ENCODE results near the gene CXCL8. TPM values are rescaled to one million over a fixed set of nuclear protein-coding genes. Genes with fewer than 3 reads are reported as not detected.
A peak's percentile ranks its signal among the peaks of the same experiment; 100 is the strongest.
"Not testable (repeated sequence)": the region's sequence is repeated elsewhere in the genome, so short reads cannot be mapped to it uniquely, and the experiment has no call there.

Gene CXCL8
- total RNA-seq (2014; rRNA removed) (360 and 477 TPM in 2 replicates), Bru-seq, nascent RNA (percentile 99 among the genes with signal in this experiment), BruChase-seq, experiment 1, labeled RNA remaining after a 6-hour chase (percentile 100 among the genes with signal in this experiment), BruChase-seq, experiment 2, labeled RNA remaining after a 2-hour chase (percentile 99 among the genes with signal in this experiment)
- long read RNA-seq, transcript CXCL8-201 (4 exons, 1,705 nt) = major isoform, 58 of 62 reads
- long read RNA-seq, partial matches to known transcripts = 3 of 62 reads
- long read RNA-seq, other reads (novel, unspliced or antisense) = 1 of 62 reads

- peak; percentile 98 for ATAC-seq
- Histone ChIP-seq H3F3A (ENCODE audit: low read length, unreplicated experiment) (peaks cover 36% of the 10 kb centered on the region), H3K4me3 (ENCODE audit: low read length) (peak within 1 kb of the TSS; percentile 65), H3K4me1 (ENCODE audit: insufficient read depth, low read length) (peaks cover 38% of the 10 kb centered on the region), H2AFZ (ENCODE audit: low read length) (no peak within 1 kb of the TSS), H3K4me2 (ENCODE audit: low read length) (peak within 1 kb of the TSS; percentile 81), H3K9me3 (ENCODE audit: low read length) (no peaks in the 10 kb centered on the region), H3K9me2 (replicated peaks; ENCODE audit: low read length) (no peaks in the 10 kb centered on the region), H4K20me1 (ENCODE audit: low read length) (no peaks in the 10 kb centered on the region; the same call in 1 of the 2 replicates), H3K27me3 (ENCODE audit: low read length) (no peaks in the 10 kb centered on the region), H3K36me3 (ENCODE audit: low read depth, low read length) (peaks cover 13% of the 10 kb centered on the region; the same call in 1 of the 2 replicates), H3K27ac (ENCODE audit: low read length) (peak within 1 kb of the TSS; percentile 93), H3K79me2 (ENCODE audit: low read length) (peaks cover 21% of the 10 kb centered on the region), H3K9ac (ENCODE audit: low read length) (peak within 1 kb of the TSS; percentile 71)
- no peak for TF ChIP-seq EZH2 (IDR thresholded peaks at IDR 0.05; ENCODE audit: low read length, unreplicated experiment)
- no peak for TF ChIP-seq CTCF (conservative IDR thresholded peaks at IDR 0.05; ENCODE audit: low read depth, low read length)
- TF ChIP-seq EZH2phosphoT487 (IDR thresholded peaks at IDR 0.05; ENCODE audit: borderline replicate concordance, low read length) = no peak
- BruUV-seq (replicated peaks) = no TSS peak
- peak; percentile 100 for DNase-seq
- intact Hi-C loops (cut with micrococcal nuclease) = loop anchor here (1.0 to 5.0 kb wide), 2 partner anchors 47 to 63 kb away; no protein-coding TSS in a partner anchor
- ChIA-PET CTCF (interaction anchor here (0.9 kb wide), 1 partner anchor 298 kb away, joined by 5 read pairs; the partner anchor contains the start of gene CXCL3), POLR2A (ENCODE audit: unreplicated experiment) (interaction anchor here (0.7 to 0.9 kb wide), 4 partner anchors 10 to 490 kb away, joined by 3 to 4 read pairs (median 4); no protein-coding TSS in a partner anchor)
Measured at GRCh38 chr4:73740353-73740778, at the start of gene CXCL8. Gene CXCL8 (plus strand): TSS chr4:73740569. CDS start chr4:73740659, 90 bp downstream.

GRCh38 chr4:73691201-73691600 lies 49.2 kb upstream of the CXCL8 start:
- H3K27me3 ChIP-seq (ENCODE audit: low read length); ATAC-seq; BruUV-seq (replicated peaks); H3K36me3 ChIP-seq (ENCODE audit: low read depth, low read length); H4K20me1 ChIP-seq (ENCODE audit: low read length); H3K79me2 ChIP-seq (ENCODE audit: low read length); POLR2A ChIA-PET (ENCODE audit: unreplicated experiment); H3F3A ChIP-seq (ENCODE audit: low read length, unreplicated experiment); CTCF ChIA-PET; H3K9ac ChIP-seq (ENCODE audit: low read length); DNase-seq; H3K9me3 ChIP-seq (ENCODE audit: low read length); H3K4me3 ChIP-seq (ENCODE audit: low read length); H3K9me2 ChIP-seq (replicated peaks; ENCODE audit: low read length); H3K4me2 ChIP-seq (ENCODE audit: low read length); H2AFZ ChIP-seq (ENCODE audit: low read length): not testable (repeated sequence)
- Histone ChIP-seq H3K27ac (ENCODE audit: low read length) (peak overlapping the region; percentile 94), H3K4me1 (ENCODE audit: insufficient read depth, low read length) (peaks cover 43% of the 10 kb centered on the region)
- intact Hi-C loops (cut with micrococcal nuclease) = loop anchor here (2.0 kb wide), 1 partner anchor 14 kb away; no protein-coding TSS in a partner anchor

DNA sequence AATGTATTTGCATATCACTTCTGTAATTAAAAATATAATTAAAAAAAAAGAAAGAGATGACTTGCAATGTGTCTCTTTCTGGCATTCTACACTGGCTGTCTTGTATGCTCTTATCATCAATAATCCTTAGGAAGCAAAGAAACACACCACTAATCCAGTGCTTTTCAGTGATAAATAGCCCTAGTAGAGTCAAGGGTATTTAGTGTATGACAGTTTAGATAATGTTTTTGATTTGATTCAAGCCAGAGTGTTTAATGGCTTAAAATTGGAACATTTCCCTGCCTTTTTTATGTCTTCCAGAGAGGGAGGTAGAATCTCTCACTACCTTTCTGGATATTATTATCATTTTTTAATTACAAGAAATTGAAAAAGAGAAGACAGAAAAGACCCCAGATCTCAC lies 48.6 kb upstream of the CXCL8 start:
- CTCF ChIA-PET = no interaction called here
- peak overlapping the region; percentile 79 for H3K9ac ChIP-seq (ENCODE audit: low read length)
- no peak overlapping the region; the same call in 1 of the 2 replicates for H3K4me3 ChIP-seq (ENCODE audit: low read length)
- no peaks in the 10 kb centered on the region for H3K9me3 ChIP-seq (ENCODE audit: low read length)
- H2AFZ ChIP-seq (ENCODE audit: low read length) = no peak overlapping the region
- ATAC-seq = no peak
- no peaks in the 10 kb centered on the region for H3K36me3 ChIP-seq (ENCODE audit: low read depth, low read length)
- peak overlapping the region; percentile 65 for H3K4me2 ChIP-seq (ENCODE audit: low read length)
- no peaks in the 10 kb centered on the region for H3K9me2 ChIP-seq (replicated peaks; ENCODE audit: low read length)
- no peaks in the 10 kb centered on the region for H3K27me3 ChIP-seq (ENCODE audit: low read length)
- H3K27ac ChIP-seq (ENCODE audit: low read length) = peak overlapping the region; percentile 94
- H3F3A ChIP-seq (ENCODE audit: low read length, unreplicated experiment) = peaks cover 10% of the 10 kb centered on the region
- TF ChIP-seq EZH2 (IDR thresholded peaks at IDR 0.05; ENCODE audit: low read length, unreplicated experiment) (no peak), CTCF (conservative IDR thresholded peaks at IDR 0.05; ENCODE audit: low read depth, low read length) (no peak), EZH2phosphoT487 (IDR thresholded peaks at IDR 0.05; ENCODE audit: borderline replicate concordance, low read length) (no peak)
- H3K4me1 ChIP-seq (ENCODE audit: insufficient read depth, low read length) = peaks cover 43% of the 10 kb centered on the region
- no peaks in the 10 kb centered on the region for H4K20me1 ChIP-seq (ENCODE audit: low read length)
- H3K79me2 ChIP-seq (ENCODE audit: low read length) = no peaks in the 10 kb centered on the region
- no TSS peak for BruUV-seq (replicated peaks)
- intact Hi-C loops (cut with micrococcal nuclease) = loop anchor here (2.0 kb wide), 1 partner anchor 13 kb away; no protein-coding TSS in a partner anchor
- DNase-seq = no peak
- POLR2A ChIA-PET (ENCODE audit: unreplicated experiment) = no interaction called here
